Common myeloid progenitor, CD34-positive (primary cell): Measurements from ENCODE around the gene FUT3.

Experiments used
- CTCF ChIA-PET: fragments of 350-600 bp; sonication (Branson Sonifier 250); formaldehyde crosslinking; loops from one replicate; lab custom pipeline; 2021; ENCODE audit warnings: antibody characterized with exemption; lab: Charles Lee
- POLR2A ChIA-PET: fragments of 350-600 bp; sonication (Branson Sonifier 250); formaldehyde crosslinking; loops from one replicate; lab custom pipeline; 2021; ENCODE audit warnings: antibody characterized with exemption; lab: Charles Lee
- DNase-seq, 3 donors: peaks; one replicate each; pipeline versions ENCODE4 v3.0.0 to v3.0.0-alpha.2; 2013
- H3K27ac ChIP-seq, 2 experiments: 1 replicate in 1 of 2; 2 replicates in 1 of 2; pipeline ENCODE4 v1.7.0; 2013; ENCODE audit warnings: inconsistent platforms in 2 of 2, low read length in 2 of 2, mild to moderate bottlenecking in 2 of 2, low read depth in 1 of 2, moderate library complexity in 1 of 2; ENCODE audit not compliant: severe bottlenecking in 2 of 2, insufficient read depth in 1 of 2, poor library complexity in 1 of 2
- H3K27me3 ChIP-seq, 5 experiments: replicated peaks in 2 of 5; 1 replicate in 3 of 5; 2 replicates in 2 of 5; pipeline versions ENCODE4 v1.6.1 to v1.7.0; 2013; ENCODE audit warnings: low read length in 4 of 5, mild to moderate bottlenecking in 2 of 5, moderate library complexity in 2 of 5, inconsistent platforms in 1 of 5; ENCODE audit not compliant: insufficient read depth in 5 of 5, control insufficient read depth in 4 of 5
- H3K36me3 ChIP-seq, 4 experiments: 1 replicate in 2 of 4; 2 replicates in 2 of 4; pipeline versions ENCODE4 v1.6.1 to v1.7.0; 2013; ENCODE audit warnings: low read length in 3 of 4, control low read depth in 1 of 4, mild to moderate bottlenecking in 1 of 4; ENCODE audit not compliant: control insufficient read depth in 4 of 4, insufficient read depth in 4 of 4
- H3K4me1 ChIP-seq, 4 experiments: 1 replicate in 3 of 4; 2 replicates in 1 of 4; pipeline versions ENCODE4 v1.6.1 to v1.7.1; 2013; ENCODE audit warnings: low read length in 3 of 4, mild to moderate bottlenecking in 3 of 4, control low read depth in 1 of 4, inconsistent platforms in 1 of 4, moderate library complexity in 1 of 4; ENCODE audit not compliant: control insufficient read depth in 4 of 4, insufficient read depth in 4 of 4; ENCODE audit errors: control extremely low read depth in 1 of 4
- H3K4me3 ChIP-seq, 7 experiments: 1 replicate in 4 of 7; 2 replicates in 3 of 7; pipeline versions ENCODE4 v1.5.1 to v1.7.0; 2013; ENCODE audit warnings: mild to moderate bottlenecking in 7 of 7, low read length in 6 of 7, moderate library complexity in 6 of 7, inconsistent platforms in 2 of 7, low read depth in 2 of 7, control low read depth in 1 of 7; ENCODE audit not compliant: insufficient read depth in 4 of 7, control insufficient read depth in 1 of 7; ENCODE audit errors: extremely low read depth in 1 of 7
- H3K9me3 ChIP-seq, 5 experiments: 1 replicate in 4 of 5; 2 replicates in 1 of 5; pipeline versions ENCODE4 v1.6.1 to v1.7.1; 2013; ENCODE audit warnings: low read length in 4 of 5, mild to moderate bottlenecking in 2 of 5, inconsistent platforms in 1 of 5, low read depth in 1 of 5, moderate library complexity in 1 of 5; ENCODE audit not compliant: control insufficient read depth in 4 of 5, insufficient read depth in 2 of 5; ENCODE audit errors: control extremely low read depth in 1 of 5
- WGBS: methylation state at CpG from one replicate; pipeline ENCODE4 v1.1.5; 2013; ENCODE audit not compliant: insufficient coverage; 5-methylcytosine and 5-hydroxymethylcytosine counted together

The FUT3 gene

DNA sequence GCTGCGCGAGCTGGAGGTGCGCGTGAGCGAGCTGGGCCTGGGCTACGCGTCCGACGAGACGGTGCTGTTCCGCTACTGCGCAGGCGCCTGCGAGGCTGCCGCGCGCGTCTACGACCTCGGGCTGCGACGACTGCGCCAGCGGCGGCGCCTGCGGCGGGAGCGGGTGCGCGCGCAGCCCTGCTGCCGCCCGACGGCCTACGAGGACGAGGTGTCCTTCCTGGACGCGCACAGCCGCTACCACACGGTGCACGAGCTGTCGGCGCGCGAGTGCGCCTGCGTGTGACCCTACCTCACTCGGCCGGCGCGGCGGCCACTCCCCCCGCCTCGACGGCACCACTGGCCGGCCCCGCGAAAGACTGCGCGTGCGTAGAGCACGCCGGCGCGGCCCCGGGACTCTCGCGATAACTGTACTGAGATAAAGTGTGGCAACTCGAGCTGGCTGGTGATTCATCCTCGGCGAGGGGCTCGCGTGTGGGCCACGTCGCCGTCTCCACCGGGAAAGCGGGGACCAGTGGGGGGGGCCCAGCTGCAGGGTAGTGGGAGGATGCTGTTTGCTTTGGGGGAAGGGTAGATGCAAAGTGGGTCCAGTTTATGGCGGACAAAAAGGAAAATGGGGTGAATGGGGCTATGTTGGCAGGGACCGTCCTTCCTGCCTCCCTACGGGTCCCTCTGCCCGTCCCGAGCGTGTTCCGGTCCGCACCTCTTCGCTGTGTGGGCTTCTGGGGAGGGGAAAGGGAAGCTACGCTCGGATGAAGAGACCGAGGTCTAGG, 23.2 kb downstream of the FUT3 start:
- under 1% methylated on average over 78 of the region's 91 CpGs for WGBS
- Histone ChIP-seq H3K4me1 (peaks cover 0 to 31% (median 29%) of the 10 kb centered on the region in 4 experiments), H3K4me3 (peak overlapping the region; percentile 46 to 93 (median 74)), H3K27ac (peak overlapping the region; percentile 33 to 85), H3K27me3 (no peaks in the 10 kb centered on the region), H3K36me3 (no peaks in the 10 kb centered on the region), H3K9me3 (no peaks in the 10 kb centered on the region)
- ChIA-PET POLR2A (interaction anchor here (0.7 to 2.6 kb wide), 9 partner anchors 10 to 76 kb away, joined by 3 to 13 read pairs (median 5); partner anchors contain the start of genes DUS3L, FUT6, NDUFA11 and NRTN), CTCF (interaction anchor here (0.6 to 5.3 kb wide), 9 partner anchors 12 to 198 kb away, joined by 3 to 30 read pairs (median 4); partner anchors contain the start of genes FUT6 and NRTN)
- peak; percentile 93 to 96 (median 96) for DNase-seq

DNA sequence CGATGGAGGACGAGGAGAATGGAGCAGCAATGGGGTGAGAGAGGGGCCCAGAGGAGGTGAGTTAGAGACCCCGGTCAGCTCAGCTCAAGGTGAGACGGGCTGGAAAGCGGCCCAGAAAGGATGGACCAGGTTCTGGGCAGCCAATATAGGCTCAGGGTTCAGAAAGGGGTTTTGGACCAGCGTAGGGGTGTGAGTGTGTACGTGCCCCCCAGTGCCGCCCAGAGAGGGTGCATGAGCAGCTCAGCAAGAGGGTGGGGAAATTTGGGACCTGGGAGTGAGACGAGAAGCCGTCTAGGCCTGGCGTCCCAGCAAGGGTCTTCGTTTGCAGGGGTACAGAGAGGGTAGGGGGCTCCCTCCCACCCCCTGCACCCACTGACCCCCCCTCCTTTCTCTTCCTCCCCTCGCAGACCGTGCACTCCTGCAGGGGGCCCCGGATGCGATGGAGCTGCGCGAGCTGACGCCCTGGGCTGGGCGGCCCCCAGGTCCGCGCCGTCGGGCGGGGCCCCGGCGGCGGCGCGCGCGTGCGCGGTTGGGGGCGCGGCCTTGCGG, 23.8 kb downstream of the FUT3 start:
- Histone ChIP-seq H3K4me3 (peak overlapping the region in 6 of 7 experiments; percentile 46 to 93 (median 75)), H3K9me3 (no peaks in the 10 kb centered on the region), H3K27ac (peak overlapping the region in 1 of 2 experiments; percentile 85), H3K27me3 (no peaks in the 10 kb centered on the region), H3K36me3 (no peaks in the 10 kb centered on the region), H3K4me1 (peaks cover 0 to 31% (median 29%) of the 10 kb centered on the region in 4 experiments)
- ChIA-PET POLR2A (interaction anchor here (1.2 to 2.6 kb wide), 7 partner anchors 11 to 77 kb away, joined by 4 to 13 read pairs (median 5); partner anchors contain the start of genes DUS3L, FUT6, NDUFA11 and NRTN), CTCF (interaction anchor here (0.6 to 5.3 kb wide), 7 partner anchors 12 to 199 kb away, joined by 3 to 30 read pairs (median 4); partner anchors contain the start of genes CATSPERD, FUT6 and NRTN)
- no peak for DNase-seq
- WGBS, result 20% methylated on average over 25 of the region's 37 CpGs

- Histone ChIP-seq H3K4me3 (peak overlapping the region in 5 of 7 experiments; percentile 61 to 93 (median 76)), H3K27me3 (no peaks in the 10 kb centered on the region), H3K36me3 (no peaks in the 10 kb centered on the region), H3K27ac (peak overlapping the region in 1 of 2 experiments; percentile 85), H3K9me3 (no peaks in the 10 kb centered on the region), H3K4me1 (peaks cover 0 to 31% (median 29%) of the 10 kb centered on the region in 4 experiments)
- DNase-seq, result peak; percentile 86 to 93 (median 91)
- 11% methylated on average over 22 of the region's 24 CpGs for WGBS
- CTCF ChIA-PET, result interaction anchor here (0.7 to 5.3 kb wide), 4 partner anchors 20 to 106 kb away, joined by 3 to 30 read pairs (median 4); partner anchors contain the start of genes CATSPERD and NRTN
- POLR2A ChIA-PET, result interaction anchor here (2.5 kb wide), 1 partner anchor 78 kb away, joined by 10 read pairs; the partner anchor contains the start of gene VMAC
These were observed 24.5 kb downstream of the FUT3 start for GRCh38 chr19:5826531-5827341.

GRCh38 chr19:5825178-5825577, 26.1 kb downstream of the FUT3 start:
- CTCF ChIA-PET, result interaction anchor here (1.0 to 5.3 kb wide), 3 partner anchors 11 to 21 kb away, joined by 3 to 30 read pairs (median 5); partner anchors contain the start of gene NRTN
- WGBS, result 95% methylated on average over 21 of the region's 21 CpGs
- POLR2A ChIA-PET, result interaction anchor here (0.7 kb wide), 1 partner anchor 64 kb away, joined by 3 read pairs; no protein-coding TSS in a partner anchor

GRCh38 chr19:5824751-5825150, 26.5 kb downstream of the FUT3 start:
- Histone ChIP-seq H3K27ac (no peak overlapping the region), H3K9me3 (no peaks in the 10 kb centered on the region), H3K4me3 (no peak overlapping the region), H3K4me1 (peaks cover 0 to 30% (median 29%) of the 10 kb centered on the region in 4 experiments), H3K36me3 (no peaks in the 10 kb centered on the region), H3K27me3 (no peaks in the 10 kb centered on the region)
- ChIA-PET POLR2A (interaction anchor here (0.7 kb wide), 1 partner anchor 65 kb away, joined by 3 read pairs; no protein-coding TSS in a partner anchor), CTCF (interaction anchor here (1.0 to 5.3 kb wide), 3 partner anchors 11 to 21 kb away, joined by 3 to 30 read pairs (median 5); partner anchors contain the start of gene NRTN)
- WGBS, result 100% methylated on average over 4 of the region's 10 CpGs
- no peak for DNase-seq

More at GRCh38 chr19:5825178-5825577, 26.1 kb downstream of the FUT3 start:
- H3K27ac ChIP-seq, result no peak overlapping the region
- peaks cover 0 to 31% (median 29%) of the 10 kb centered on the region in 4 experiments for H3K4me1 ChIP-seq
- no peaks in the 10 kb centered on the region for H3K36me3 ChIP-seq
- peak in 1 of 3 donors; percentile 17 for DNase-seq
- no peaks in the 10 kb centered on the region for H3K9me3 ChIP-seq
- H3K27me3 ChIP-seq, result no peaks in the 10 kb centered on the region
- H3K4me3 ChIP-seq, result no peak overlapping the region
